ENCODE results near the gene NR4A3. TPM values are rescaled to one million over a fixed set of nuclear protein-coding genes. Genes with fewer than 3 reads are reported as not detected.

The NR4A3 gene
- total and polyA plus RNA-seq, 2 of the 13 experiments (the other 11 are each of a cell fraction or from before 2014, with no cell fraction given), result 0.02 to 0.09 TPM

GRCh38 chr9:99819123-99819855, 2.4 kb upstream of the NR4A3 start (continued):
- TF ChIP-seq ZBTB46 (CRISPR knock-in tag; IDR thresholded peaks at IDR 0.05; ENCODE audit: borderline replicate concordance), result no peak
- TF ChIP-seq HBP1 (CRISPR knock-in tag; IDR thresholded peaks at IDR 0.05; ENCODE audit: low read depth), result peak; percentile 19; the same call in 1 of the 2 replicates
- no peak for TF ChIP-seq PITX1 (CRISPR knock-in tag; IDR thresholded peaks at IDR 0.05)
- peak; percentile 60 for TF ChIP-seq AGO2 (optimal IDR thresholded peaks at IDR 0.05; ENCODE audit: low read depth, low read length)
- TF ChIP-seq MAZ (IDR thresholded peaks at IDR 0.05; ENCODE audit: borderline replicate concordance, low read depth, low read length), result peak; percentile 67; the same call in 1 of the 2 replicates
- peak; percentile 78 for TF ChIP-seq MAZ (CRISPR knock-in tag; IDR thresholded peaks at IDR 0.05; ENCODE audit: low read depth)
- TF ChIP-seq ZNF550 (CRISPR knock-in tag; IDR thresholded peaks at IDR 0.05; ENCODE audit: borderline replicate concordance), result peak; percentile 92
- TF ChIP-seq ZNF503 (CRISPR knock-in tag; IDR thresholded peaks at IDR 0.05), result no peak
- TF ChIP-seq ZNF784 (CRISPR knock-in tag; IDR thresholded peaks at IDR 0.05; ENCODE audit: borderline replicate concordance), result no peak
- TF ChIP-seq ZBTB1 (CRISPR knock-in tag; IDR thresholded peaks at IDR 0.05; ENCODE audit: borderline replicate concordance), result 0 out of 2 replicates have a peak, but pooled peaks have one; percentile 15
- TF ChIP-seq HNF4G (IDR thresholded peaks at IDR 0.05; ENCODE audit: borderline replicate concordance, low read depth, low read length), result no peak
- peak; percentile 43; the same call in 1 of the 2 replicates for TF ChIP-seq HNF4G (CRISPR knock-in tag; IDR thresholded peaks at IDR 0.05; ENCODE audit: borderline replicate concordance, low read depth)
- no peak; the same call in 1 of the 2 replicates for TF ChIP-seq MYPOP (CRISPR knock-in tag; IDR thresholded peaks at IDR 0.05)
- TF ChIP-seq DDIT3 (CRISPR knock-in tag; IDR thresholded peaks at IDR 0.05), result no peak
- no peak for TF ChIP-seq CBX5 (CRISPR knock-in tag; IDR thresholded peaks at IDR 0.05; ENCODE audit: borderline replicate concordance)
- no peak; the same call in 1 of the 2 replicates for TF ChIP-seq ZNF124 (CRISPR knock-in tag; IDR thresholded peaks at IDR 0.05)
- TF ChIP-seq NR0B2 (CRISPR knock-in tag; IDR thresholded peaks at IDR 0.05), result peak; percentile 67
- peak; percentile 31; the same call in 1 of the 2 replicates for TF ChIP-seq CREB1 (IDR thresholded peaks at IDR 0.05)
- TF ChIP-seq CREB1 (CRISPR knock-in tag; IDR thresholded peaks at IDR 0.05), result peak; percentile 57
- TF ChIP-seq ZNF317 (CRISPR knock-in tag; IDR thresholded peaks at IDR 0.05), result no peak

Data from HepG2 (cell line).